Spleen (tissue), 7 donors: ENCODE measurements around the gene PCBP3.

ENCODE experiments used
- POLR2A ChIP-seq, 3 donors: fragments of 450-650 bp; IDR thresholded peaks; one replicate each; pipeline ENCODE4 v1.5.1; 2017; ENCODE audit warnings: antibody characterized with exemption in 3 of 3, mild to moderate bottlenecking in 1 of 3
- TF ChIP-seq, protein P1 (sequence below), 11 experiments: fragments of 200-600 bp in 7 of 11; fragments of 450-650 bp in 4 of 11; sonication (generic) in 4 of 11; IDR thresholded peaks in 8 of 11; conservative IDR thresholded peaks in 3 of 11; 1 replicate in 7 of 11; 2 replicates in 4 of 11; pipeline versions ENCODE4 v1.4.0 to v1.8.0; 2016 to 2021; ENCODE audit warnings: antibody characterized with exemption in 11 of 11, inconsistent platforms in 4 of 11, mild to moderate bottlenecking in 1 of 11
- donor health status: DM: no; HTN: no; CAD: no; lungs with moderate emphysema.
- donor health status: DM: no; HTN: no; CAD: no.
- donor health status: DM: no; HTN: no; CAD: no.

DNA sequence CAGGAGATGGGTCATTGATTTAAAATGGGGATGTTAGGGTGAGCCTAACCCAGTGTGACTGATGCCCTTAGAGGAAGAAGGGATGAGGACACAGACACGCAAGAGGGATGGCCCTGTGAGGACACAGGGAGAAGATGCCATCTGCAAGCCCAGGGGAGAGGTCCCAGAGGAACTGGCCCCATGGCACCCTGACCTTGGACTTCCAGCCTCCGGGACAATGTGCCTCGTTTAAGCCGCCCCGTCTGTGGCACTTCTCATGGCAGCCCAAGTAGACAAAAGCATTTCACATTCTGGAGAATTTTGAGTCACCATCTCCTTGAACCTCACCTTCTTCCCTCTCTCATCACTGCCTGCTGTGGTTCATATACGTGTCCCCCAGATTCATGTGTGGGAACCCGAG lies 20.1 kb upstream of the PCBP3 start:
- TF ChIP-seq, protein P1, sequence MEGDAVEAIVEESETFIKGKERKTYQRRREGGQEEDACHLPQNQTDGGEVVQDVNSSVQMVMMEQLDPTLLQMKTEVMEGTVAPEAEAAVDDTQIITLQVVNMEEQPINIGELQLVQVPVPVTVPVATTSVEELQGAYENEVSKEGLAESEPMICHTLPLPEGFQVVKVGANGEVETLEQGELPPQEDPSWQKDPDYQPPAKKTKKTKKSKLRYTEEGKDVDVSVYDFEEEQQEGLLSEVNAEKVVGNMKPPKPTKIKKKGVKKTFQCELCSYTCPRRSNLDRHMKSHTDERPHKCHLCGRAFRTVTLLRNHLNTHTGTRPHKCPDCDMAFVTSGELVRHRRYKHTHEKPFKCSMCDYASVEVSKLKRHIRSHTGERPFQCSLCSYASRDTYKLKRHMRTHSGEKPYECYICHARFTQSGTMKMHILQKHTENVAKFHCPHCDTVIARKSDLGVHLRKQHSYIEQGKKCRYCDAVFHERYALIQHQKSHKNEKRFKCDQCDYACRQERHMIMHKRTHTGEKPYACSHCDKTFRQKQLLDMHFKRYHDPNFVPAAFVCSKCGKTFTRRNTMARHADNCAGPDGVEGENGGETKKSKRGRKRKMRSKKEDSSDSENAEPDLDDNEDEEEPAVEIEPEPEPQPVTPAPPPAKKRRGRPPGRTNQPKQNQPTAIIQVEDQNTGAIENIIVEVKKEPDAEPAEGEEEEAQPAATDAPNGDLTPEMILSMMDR (IDR thresholded peaks at IDR 0.05 in 8 of 11, conservative IDR thresholded peaks at IDR 0.05 in 3 of 11): no peak
- no peak for TF ChIP-seq POLR2A (IDR thresholded peaks at IDR 0.05)
